HTERT RPE-1 (cell line): ENCODE measurements around the gene OR5K4.
"Not testable (repeated sequence)": the region's sequence is repeated elsewhere in the genome, so short reads cannot be mapped to it uniquely, and the experiment has no call there.

Experiments
- in situ Hi-C: fragments of 300-500 bp; cut with MboI; formaldehyde crosslinking; loops from 4 replicates; pipeline ENCODE4 v1.14.3; 2020; ENCODE audit warnings: low sequenced_read_pairs

The OR5K4 gene

DNA sequence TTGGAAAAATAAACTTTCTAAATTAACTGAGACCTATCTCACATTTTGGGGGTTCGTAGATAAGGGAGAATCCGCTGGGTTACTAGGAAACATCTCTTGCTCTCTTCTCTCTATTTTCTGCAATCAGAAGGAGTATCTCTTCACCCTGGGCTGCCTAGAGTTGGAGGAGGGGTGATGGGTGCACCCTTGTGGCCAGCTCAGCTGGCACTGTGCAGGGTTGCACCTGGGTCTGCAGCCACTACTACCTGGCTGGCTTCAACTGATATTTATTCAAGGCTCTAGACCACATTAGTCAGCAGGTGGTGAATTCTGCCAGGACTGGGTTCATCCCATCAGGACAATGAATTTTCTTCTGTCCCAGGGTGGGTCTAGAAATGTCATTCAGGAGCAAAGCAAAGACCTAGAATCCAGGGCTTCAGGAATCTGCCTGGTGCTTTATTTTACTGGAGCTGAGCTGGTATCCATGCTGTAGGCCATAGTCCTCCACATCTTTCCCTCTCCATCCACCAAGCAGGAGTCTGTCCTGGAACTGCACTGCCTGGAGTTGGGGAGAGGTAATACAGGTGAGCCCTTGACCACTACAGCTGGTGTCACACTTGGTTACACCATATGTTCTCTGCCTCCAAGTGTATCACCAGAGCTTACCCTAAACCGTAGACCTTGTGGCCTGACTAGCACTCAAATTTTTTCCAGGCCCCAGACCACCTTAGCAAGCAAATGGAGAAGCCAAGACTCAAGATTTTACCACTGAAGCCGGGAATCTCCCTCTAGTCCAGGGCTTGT, 14.0 kb downstream of the OR5K4 start:
- in situ Hi-C loops, result no loop called here

GRCh38 chr3:98371186-98371585, 17.5 kb downstream of the OR5K4 start:
- in situ Hi-C loops, result no loop called here

GRCh38 chr3:98371853-98372252, 18.2 kb downstream of the OR5K4 start:
- in situ Hi-C loops, result no loop called here

GRCh38 chr3:98372445-98372844, 18.8 kb downstream of the OR5K4 start:
- in situ Hi-C loops, result no loop called here

DNA sequence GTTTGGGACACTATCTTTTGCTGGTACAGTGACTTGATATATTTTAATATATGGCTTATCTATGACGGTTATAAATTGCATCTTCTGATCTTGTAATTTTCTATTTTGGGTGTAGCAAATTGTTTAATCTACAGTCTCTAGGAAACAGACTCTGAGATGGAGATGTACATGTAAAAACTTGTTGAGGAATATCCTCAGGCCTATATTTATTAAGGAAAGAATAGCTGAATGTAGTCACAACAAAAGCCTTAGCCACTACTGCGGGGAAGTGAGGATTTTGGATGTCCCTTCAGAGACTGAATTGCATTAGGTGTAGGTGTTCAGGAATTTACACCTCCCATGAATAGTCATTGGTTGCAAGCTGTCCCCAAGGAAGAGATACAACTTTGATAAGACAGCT, 23.0 kb downstream of the OR5K4 start:
- in situ Hi-C loops, result no loop called here

- in situ Hi-C loops, result no loop called here
These were observed 34.5 kb downstream of the OR5K4 start for GRCh38 chr3:98388147-98388546.

- in situ Hi-C loops, result no loop called here
These were observed 36.7 kb downstream of the OR5K4 start, which contains the start of gene OR5K3 for GRCh38 chr3:98390366-98390765. TSS of gene OR5K3 (plus strand) at chr3:98390666. CDS start at chr3:98390666, 0 bp downstream.

- in situ Hi-C loops, result no loop called here
These were observed 41.4 kb downstream of the OR5K4 start for GRCh38 chr3:98395101-98395500.

DNA sequence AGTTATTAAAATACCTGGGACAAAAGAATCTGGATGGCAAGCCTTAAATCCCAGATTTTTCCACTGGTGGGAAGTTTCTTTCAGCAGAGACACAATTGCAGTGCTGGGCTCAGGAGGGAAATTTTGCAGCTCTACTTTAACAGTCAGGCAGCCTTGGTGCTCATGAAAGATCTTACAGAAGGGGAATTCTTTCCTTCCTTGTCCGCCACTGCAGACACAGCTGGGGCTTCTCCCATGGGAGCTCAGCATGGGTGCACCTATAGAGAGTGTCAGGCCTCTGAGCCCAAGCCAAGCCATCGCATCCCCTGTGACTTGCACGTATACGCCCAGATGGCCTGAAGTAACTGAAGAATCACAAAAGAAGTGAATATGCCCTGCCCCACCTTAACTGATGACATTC, 42.8 kb downstream of the OR5K4 start:
- in situ Hi-C loops, result not testable (repeated sequence)

DNA sequence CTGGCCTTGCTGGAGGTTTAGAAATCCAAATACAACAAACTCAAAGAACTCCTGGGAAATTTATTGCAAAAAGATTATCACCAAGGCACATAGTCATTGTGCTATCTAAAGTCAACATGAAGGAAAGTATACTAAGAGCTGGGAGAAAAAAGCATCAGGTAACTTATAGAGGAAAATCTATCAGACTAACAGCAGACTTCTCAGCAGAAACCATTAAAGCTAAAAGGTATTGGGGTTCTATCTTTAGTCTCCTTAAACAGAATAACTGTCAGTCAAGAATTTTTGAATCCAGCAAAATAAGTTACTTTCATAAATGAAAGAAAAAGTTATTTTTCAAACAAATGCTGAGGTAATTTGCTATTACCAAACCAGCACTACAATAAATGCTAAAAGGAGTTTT, 44.9 kb downstream of the OR5K4 start:
- in situ Hi-C loops, result no loop called here

GRCh38 chr3:98402507-98402906, 48.9 kb downstream of the OR5K4 start:
- in situ Hi-C loops, result no loop called here

GRCh38 chr3:98404010-98404409, 50.4 kb downstream of the OR5K4 start:
- in situ Hi-C loops, result no loop called here
